Left ventricle myocardium inferior (tissue), 1 donor: Measurements from ENCODE around the gene NSUN4. TPM values are rescaled to one million over a fixed set of nuclear protein-coding genes. Genes with fewer than 3 reads are reported as not detected.
"Not testable (repeated sequence)": the region's sequence is repeated elsewhere in the genome, so short reads cannot be mapped to it uniquely, and the experiment has no call there.

Experiments
- DNase-seq: peaks from one replicate; pipeline ENCODE4 v3.0.0-alpha.2; 2020
- H3K27ac ChIP-seq: fragments of 200-600 bp; replicated peaks from 2 replicates; pipeline ENCODE4 v1.8.0; 2021
- H3K27me3 ChIP-seq: fragments of 200-600 bp; 2 replicates; pipeline ENCODE4 v1.8.0; 2021; ENCODE audit warnings: low read depth
- H3K36me3 ChIP-seq: fragments of 200-600 bp; 2 replicates; pipeline ENCODE4 v1.8.0; 2021
- H3K4me1 ChIP-seq: fragments of 200-600 bp; 2 replicates; pipeline ENCODE4 v1.8.0; 2021
- H3K4me3 ChIP-seq: fragments of 200-600 bp; 2 replicates; pipeline ENCODE4 v1.8.0; 2021; ENCODE audit warnings: mild to moderate bottlenecking, moderate library complexity
- H3K9me3 ChIP-seq: fragments of 200-600 bp; replicated peaks from 2 replicates; pipeline ENCODE4 v1.8.0; 2021
- CTCF ChIP-seq: fragments of 200-600 bp; IDR thresholded peaks from 2 replicates; pipeline ENCODE4 v1.8.0; 2021; ENCODE audit warnings: antibody characterized with exemption, mild to moderate bottlenecking, borderline replicate concordance
- intact Hi-C: fragments of 100-400 bp; cut with micrococcal nuclease; formaldehyde crosslinking; loops from one replicate; pipeline ENCODE4 v1.11.0; 2022
- total RNA-seq: library from RNA; stranded (reverse); fragmentation: NEBNext Ultra II Directional; extraction: Animal tissue kit (Norgen Biotek cat#: 25700); gene quantifications from one replicate; pipeline ENCODE4 v1.2.1, GENCODE V29; 2021
- donor health status: DM: no; HTN: yes; CAD: no; lungs with severe emphysema.

The NSUN4 gene
- total RNA-seq, 1 donor from 2014 or later: 14.1 TPM

- Histone ChIP-seq H3K4me1 (peaks cover 49% of the 10 kb centered on the region), H3K4me3 (no peak overlapping the region), H3K9me3 (no peaks in the 10 kb centered on the region), H3K36me3 (peaks cover 37% of the 10 kb centered on the region), H3K27me3 (no peaks in the 10 kb centered on the region), H3K27ac (no peak overlapping the region)
- no peak for TF ChIP-seq CTCF
- intact Hi-C loops: no loop called here
- DNase-seq: no peak
These were observed 3.9 kb downstream of the NSUN4 start for GRCh38 chr1:46344481-46344880.

- H3K4me1 ChIP-seq: peaks cover 41% of the 10 kb centered on the region
- H3K9me3 ChIP-seq: no peaks in the 10 kb centered on the region
- no peak for TF ChIP-seq CTCF
- no peaks in the 10 kb centered on the region for H3K27me3 ChIP-seq
- intact Hi-C loops: no loop called here
- H3K27ac ChIP-seq: no peak overlapping the region
- peaks cover 45% of the 10 kb centered on the region for H3K36me3 ChIP-seq
- no peak overlapping the region for H3K4me3 ChIP-seq
- no peak for DNase-seq
These were observed 4.7 kb downstream of the NSUN4 start for GRCh38 chr1:46345281-46345680.

- peaks cover 89% of the 10 kb centered on the region for H3K36me3 ChIP-seq
- H3K4me3 ChIP-seq: no peak overlapping the region
- TF ChIP-seq CTCF: no peak
- H3K9me3 ChIP-seq: no peaks in the 10 kb centered on the region
- intact Hi-C loops: no loop called here
- H3K4me1 ChIP-seq: peaks cover 7% of the 10 kb centered on the region
- H3K27ac ChIP-seq: no peak overlapping the region
- no peaks in the 10 kb centered on the region for H3K27me3 ChIP-seq
- DNase-seq: no peak
These were observed 11.8 kb downstream of the NSUN4 start for GRCh38 chr1:46352363-46352762.

GRCh38 chr1:46355920-46356319 lies 15.3 kb downstream of the NSUN4 start:
- peaks cover 95% of the 10 kb centered on the region for H3K36me3 ChIP-seq
- DNase-seq, H3K4me1 ChIP-seq, H3K27me3 ChIP-seq, H3K9me3 ChIP-seq, H3K27ac ChIP-seq, H3K4me3 ChIP-seq, intact Hi-C loops: not testable (repeated sequence)

- Histone ChIP-seq H3K9me3 (no peaks in the 10 kb centered on the region), H3K4me3 (no peak overlapping the region), H3K27me3 (no peaks in the 10 kb centered on the region), H3K36me3 (peaks cover 91% of the 10 kb centered on the region), H3K4me1 (no peaks in the 10 kb centered on the region), H3K27ac (no peak overlapping the region)
- intact Hi-C loops: no loop called here
- no peak for TF ChIP-seq CTCF
- no peak for DNase-seq
These were observed 21.6 kb downstream of the NSUN4 start for GRCh38 chr1:46362158-46362557.

GRCh38 chr1:46363121-46363520 lies 22.5 kb downstream of the NSUN4 start:
- Histone ChIP-seq H3K9me3 (no peaks in the 10 kb centered on the region), H3K27ac (no peak overlapping the region), H3K27me3 (no peaks in the 10 kb centered on the region), H3K36me3 (peaks cover 88% of the 10 kb centered on the region), H3K4me3 (no peak overlapping the region), H3K4me1 (no peaks in the 10 kb centered on the region)
- intact Hi-C loops: no loop called here
- TF ChIP-seq CTCF: no peak
- no peak for DNase-seq
